Neural cell (in vitro differentiated cells): ENCODE measurements around the gene NT5DC4. TPM values are rescaled to one million over a fixed set of nuclear protein-coding genes. Genes with fewer than 3 reads are reported as not detected.

ENCODE experiments used
- H2AFZ ChIP-seq: fragments of 200-600, 300-800 bp; sonication (generic), shearing (Covaris generic); 2 replicates; pipeline ENCODE4 v1.6.0; 2014; ENCODE audit warnings: low read depth, mild to moderate bottlenecking, antibody characterized with exemption, low read length, moderate library complexity
- H3F3A ChIP-seq: fragments of 200-600 bp; shearing (Covaris generic); 2 replicates; pipeline ENCODE4 v1.6.1; 2016; ENCODE audit warnings: mild to moderate bottlenecking, moderate library complexity, mixed read lengths, antibody characterized with exemption, low read length; ENCODE audit not compliant: insufficient read depth, poor library complexity, severe bottlenecking
- H3K27ac ChIP-seq: fragments of 200-600, 300-800 bp; sonication (generic), shearing (Covaris generic); 2 replicates; pipeline ENCODE4 v1.5.1; 2014; ENCODE audit warnings: mild to moderate bottlenecking, low read length, moderate library complexity
- H3K27me3 ChIP-seq: fragments of 300-800, 200-600 bp; sonication (generic), shearing (Covaris generic); 2 replicates; pipeline ENCODE4 v1.6.0; 2014; ENCODE audit warnings: mild to moderate bottlenecking, low read depth, low read length, moderate library complexity; ENCODE audit not compliant: insufficient read depth
- H3K36me3 ChIP-seq: fragments of 300-800, 200-600 bp; sonication (generic), shearing (Covaris generic); 2 replicates; pipeline ENCODE4 v1.5.1; 2014; ENCODE audit warnings: mild to moderate bottlenecking, antibody characterized with exemption, low read length, moderate library complexity; ENCODE audit not compliant: insufficient read depth
- H3K4me2 ChIP-seq: fragments of 300-800, 200-600 bp; sonication (generic), shearing (Covaris generic); 2 replicates; pipeline ENCODE4 v1.6.0; 2014; ENCODE audit warnings: mild to moderate bottlenecking, low read length
- H3K4me3 ChIP-seq: fragments of 300-800, 200-600 bp; sonication (generic), shearing (Covaris generic); 2 replicates; pipeline ENCODE4 v1.5.1; 2014; ENCODE audit warnings: mild to moderate bottlenecking, low read length, moderate library complexity
- H3K79me2 ChIP-seq: fragments of 200-600 bp; shearing (Covaris generic); replicated peaks from 2 replicates; pipeline ENCODE4 v1.6.0; 2014; ENCODE audit warnings: mild to moderate bottlenecking, low read length, moderate library complexity; ENCODE audit not compliant: insufficient read depth
- H3K9ac ChIP-seq: fragments of 300-800, 200-600 bp; sonication (generic), shearing (Covaris generic); 2 replicates; pipeline ENCODE4 v1.6.1; 2016; ENCODE audit warnings: mild to moderate bottlenecking, low read length, mixed read lengths
- H3K9me2 ChIP-seq: fragments of 200-600 bp; shearing (Covaris generic); 2 replicates; pipeline ENCODE4 v1.6.1; 2016; ENCODE audit warnings: mild to moderate bottlenecking, low read length, mixed read lengths; ENCODE audit not compliant: insufficient read depth
- H3K9me3 ChIP-seq: fragments of 200-600, 300-800 bp; sonication (generic), shearing (Covaris generic); 2 replicates; pipeline ENCODE4 v1.6.1; 2016; ENCODE audit warnings: mild to moderate bottlenecking, mixed run types, low read length, moderate library complexity, mixed read lengths
- H4K20me1 ChIP-seq: fragments of 200-600 bp; shearing (Covaris generic); 2 replicates; pipeline ENCODE4 v1.6.1; 2016; ENCODE audit warnings: mild to moderate bottlenecking, mixed run types; ENCODE audit not compliant: insufficient read depth
- CTCF ChIP-seq: fragments of 450-650 bp; IDR thresholded peaks from 2 replicates; pipeline ENCODE4 v1.5.1; 2014; ENCODE audit warnings: antibody characterized with exemption, mild to moderate bottlenecking, moderate library complexity; ENCODE audit not compliant: poor library complexity, severe bottlenecking
- EP300 ChIP-seq: fragments of 450-650 bp; conservative IDR thresholded peaks from 2 replicates; pipeline ENCODE4 v1.6.1; 2014; ENCODE audit warnings: antibody characterized with exemption, mild to moderate bottlenecking, moderate library complexity; ENCODE audit not compliant: poor library complexity, severe bottlenecking
- EZH2 ChIP-seq: fragments of 200-600, 300-800 bp; shearing (Covaris generic), sonication (generic); IDR thresholded peaks from 2 replicates; pipeline ENCODE4 v1.6.1; 2014; ENCODE audit warnings: antibody characterized with exemption, low read length, borderline replicate concordance, mild to moderate bottlenecking; ENCODE audit not compliant: insufficient read depth, poor library complexity, severe bottlenecking
- MXI1 ChIP-seq: fragments of 450-650 bp; conservative IDR thresholded peaks from 2 replicates; pipeline ENCODE4 v1.6.1; 2014; ENCODE audit warnings: antibody characterized with exemption, mild to moderate bottlenecking; ENCODE audit not compliant: poor library complexity, severe bottlenecking
- POLR2AphosphoS5 ChIP-seq: IDR thresholded peaks from 2 replicates; pipeline ENCODE4 v1.6.1; 2012
- RAD21 ChIP-seq: fragments of 450-650 bp; conservative IDR thresholded peaks from 2 replicates; pipeline ENCODE4 v1.6.1; 2014; ENCODE audit warnings: antibody characterized with exemption, mild to moderate bottlenecking, moderate library complexity
- REST ChIP-seq: IDR thresholded peaks from 2 replicates; pipeline ENCODE4 v1.6.1; 2012; ENCODE audit warnings: borderline replicate concordance
- SMC3 ChIP-seq: fragments of 450-650 bp; conservative IDR thresholded peaks from 2 replicates; pipeline ENCODE4 v1.6.1; 2014; ENCODE audit warnings: antibody characterized with exemption, mild to moderate bottlenecking, moderate library complexity; ENCODE audit not compliant: poor library complexity
- TAF1 ChIP-seq: IDR thresholded peaks from 2 replicates; pipeline ENCODE4 v1.6.1; 2012; ENCODE audit warnings: low read depth
- polyA plus RNA-seq: library from polyadenylated mRNA; depleted of rRNA; stranded (reverse); fragments of >200 nt; gene quantifications from 2 replicates; pipeline ENCODE4 v1.2.3, GENCODE V29; 2014

Gene NT5DC4
- polyA plus RNA-seq, 1 donor from 2014 or later: not detected

GRCh38 chr2:112713926-112714325, 6.9 kb upstream of the NT5DC4 start:
- Histone ChIP-seq H3K79me2 (no peaks in the 10 kb centered on the region), H3K9ac (no peak overlapping the region), H3K4me2 (no peak overlapping the region), H3K36me3 (no peaks in the 10 kb centered on the region), H3K27me3 (no peaks in the 10 kb centered on the region), H3K4me3 (no peak overlapping the region), H3K9me2 (no peaks in the 10 kb centered on the region), H3K9me3 (no peaks in the 10 kb centered on the region), H4K20me1 (no peaks in the 10 kb centered on the region), H2AFZ (no peak overlapping the region), H3K27ac (no peak overlapping the region), H3F3A (no peaks in the 10 kb centered on the region)
- no peak for TF ChIP-seq RAD21
- TF ChIP-seq POLR2AphosphoS5: no peak

GRCh38 chr2:112714331-112714730, 6.5 kb upstream of the NT5DC4 start:
- Histone ChIP-seq H4K20me1 (no peaks in the 10 kb centered on the region), H3K4me3 (no peak overlapping the region), H3K36me3 (no peaks in the 10 kb centered on the region), H3K79me2 (no peaks in the 10 kb centered on the region), H3K9me2 (no peaks in the 10 kb centered on the region), H3K27me3 (no peaks in the 10 kb centered on the region), H3F3A (no peaks in the 10 kb centered on the region), H3K4me2 (no peak overlapping the region), H3K9me3 (no peaks in the 10 kb centered on the region), H2AFZ (no peak overlapping the region), H3K9ac (no peak overlapping the region), H3K27ac (no peak overlapping the region)
- TF ChIP-seq TAF1 (no peak), RAD21 (no peak), EZH2 (no peak), REST (no peak), CTCF (no peak), SMC3 (no peak), MXI1 (no peak), POLR2AphosphoS5 (no peak), EP300 (no peak)
